ENCODE measurements around the gene POLD2. TPM values are rescaled to one million over a fixed set of nuclear protein-coding genes. Genes with fewer than 3 reads are reported as not detected.
"Not testable (repeated sequence)": the region's sequence is repeated elsewhere in the genome, so short reads cannot be mapped to it uniquely, and the experiment has no call there.

POLD2 gene
- total RNA-seq: 42.0 TPM

DNA sequence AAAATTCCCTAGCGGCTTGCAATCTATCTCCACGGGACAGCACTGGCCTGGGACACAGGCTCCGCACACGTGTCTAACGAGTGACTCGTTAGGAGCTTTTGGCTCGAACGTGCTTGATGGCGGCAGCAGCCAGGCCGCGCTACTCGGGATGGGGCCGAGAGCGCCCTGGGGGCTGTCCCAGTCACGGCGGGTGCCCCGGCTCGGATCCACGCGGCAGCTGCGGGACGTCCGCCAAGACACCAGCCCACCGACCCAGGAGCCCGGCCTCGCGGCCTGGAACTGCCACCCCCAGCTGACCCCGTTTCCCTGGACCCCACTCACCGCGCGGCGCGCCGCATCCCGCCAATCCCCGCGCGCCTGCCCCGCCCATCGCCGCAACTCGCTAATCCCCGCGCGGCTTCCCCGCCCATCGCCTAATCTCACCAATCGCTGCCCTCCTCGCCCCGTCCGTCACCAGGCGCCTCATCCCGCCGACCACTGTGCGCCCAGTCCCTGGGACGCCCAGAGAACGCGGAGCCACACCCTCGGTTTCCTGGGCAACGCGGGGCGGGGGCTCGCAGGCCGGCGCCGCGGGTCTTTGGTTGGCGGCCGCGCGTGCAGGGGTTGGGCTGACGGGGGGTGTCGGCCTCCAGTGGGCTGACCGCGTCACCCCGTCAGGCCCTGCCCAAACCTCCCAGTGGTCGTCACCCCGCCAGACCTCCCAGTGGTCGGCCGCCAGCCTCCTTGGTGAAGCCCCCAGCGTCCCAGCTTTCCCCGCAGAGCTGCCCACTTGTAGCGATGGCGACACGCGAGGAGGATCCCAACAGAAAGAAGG is at the start of gene POLD2:
Gene POLD2, minus strand, starts transcription at position 359 of the 814 bp plus-strand sequence. CDS start 1,495 bp downstream, outside the sequence.
- TF ChIP-seq POLR2A (IDR thresholded peaks at IDR 0.05) (peak in 1 of 2 donors; percentile 54), POLR2AphosphoS5 (IDR thresholded peaks at IDR 0.05; ENCODE audit: insufficient read depth in 1 of 2, low read depth in 1 of 2) (peak in 1 of 2 donors; percentile 86)
- TF ChIP-seq, protein P1, sequence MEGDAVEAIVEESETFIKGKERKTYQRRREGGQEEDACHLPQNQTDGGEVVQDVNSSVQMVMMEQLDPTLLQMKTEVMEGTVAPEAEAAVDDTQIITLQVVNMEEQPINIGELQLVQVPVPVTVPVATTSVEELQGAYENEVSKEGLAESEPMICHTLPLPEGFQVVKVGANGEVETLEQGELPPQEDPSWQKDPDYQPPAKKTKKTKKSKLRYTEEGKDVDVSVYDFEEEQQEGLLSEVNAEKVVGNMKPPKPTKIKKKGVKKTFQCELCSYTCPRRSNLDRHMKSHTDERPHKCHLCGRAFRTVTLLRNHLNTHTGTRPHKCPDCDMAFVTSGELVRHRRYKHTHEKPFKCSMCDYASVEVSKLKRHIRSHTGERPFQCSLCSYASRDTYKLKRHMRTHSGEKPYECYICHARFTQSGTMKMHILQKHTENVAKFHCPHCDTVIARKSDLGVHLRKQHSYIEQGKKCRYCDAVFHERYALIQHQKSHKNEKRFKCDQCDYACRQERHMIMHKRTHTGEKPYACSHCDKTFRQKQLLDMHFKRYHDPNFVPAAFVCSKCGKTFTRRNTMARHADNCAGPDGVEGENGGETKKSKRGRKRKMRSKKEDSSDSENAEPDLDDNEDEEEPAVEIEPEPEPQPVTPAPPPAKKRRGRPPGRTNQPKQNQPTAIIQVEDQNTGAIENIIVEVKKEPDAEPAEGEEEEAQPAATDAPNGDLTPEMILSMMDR (IDR thresholded peaks at IDR 0.05): no peak
- intact Hi-C loops (cut with DNase I): no loop called here
- H3K27me3 ChIP-seq: no peaks in the 10 kb centered on the region
- H3K27ac ChIP-seq: peak within 1 kb of the TSS; percentile 83
- peak within 1 kb of the TSS; percentile 54 to 79 for H3K4me3 ChIP-seq
- no peaks in the 10 kb centered on the region for H3K9me3 ChIP-seq
- DNase-seq (ENCODE audit: extremely low spot score in 2 of 2): peak in 1 of 2 donors; percentile 97
- peaks cover 26% of the 10 kb centered on the region for H3K4me1 ChIP-seq
- peaks cover 0 to 13% of the 10 kb centered on the region in 2 donors for H3K36me3 ChIP-seq

DNA sequence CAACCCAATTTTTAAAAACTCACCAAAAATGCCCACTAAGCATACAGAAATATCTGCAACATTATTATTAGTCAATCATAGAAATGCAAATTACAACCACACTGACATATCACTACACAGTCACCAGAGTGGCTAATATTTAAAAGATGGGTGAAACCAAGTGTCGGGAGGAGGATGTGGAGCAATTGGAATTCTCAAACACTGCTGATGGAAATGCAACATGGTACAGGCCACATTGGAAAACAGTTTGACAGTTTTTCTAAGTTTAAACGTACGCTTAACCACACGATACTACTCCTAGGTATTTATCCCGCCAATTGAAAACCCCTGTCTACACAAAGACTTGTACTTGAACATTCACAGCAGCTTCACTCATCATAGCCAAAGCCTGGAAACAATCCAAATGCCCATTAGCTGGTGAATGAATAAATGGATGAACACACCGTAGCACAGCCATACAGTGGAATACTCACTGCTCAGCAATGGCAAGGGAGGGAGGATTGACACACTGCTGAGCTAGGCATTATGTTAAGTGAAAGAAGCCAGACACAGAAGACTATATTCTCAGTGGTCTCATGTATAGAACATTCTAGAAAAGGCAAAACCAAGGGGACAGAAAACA is 49.6 kb upstream of the POLD2 start:
- intact Hi-C loops (cut with DNase I): no loop called here
- DNase-seq (ENCODE audit: extremely low spot score in 2 of 2): no peak
- Histone ChIP-seq H3K27me3 (no peaks in the 10 kb centered on the region), H3K4me3 (no peak overlapping the region), H3K27ac (no peak overlapping the region), H3K9me3 (no peaks in the 10 kb centered on the region), H3K4me1 (no peaks in the 10 kb centered on the region), H3K36me3 (no peaks in the 10 kb centered on the region)
- TF ChIP-seq, protein P1 (IDR thresholded peaks at IDR 0.05): no peak
- TF ChIP-seq POLR2A (IDR thresholded peaks at IDR 0.05) (no peak), POLR2AphosphoS5 (IDR thresholded peaks at IDR 0.05; ENCODE audit: insufficient read depth in 1 of 2, low read depth in 1 of 2) (no peak)

DNA sequence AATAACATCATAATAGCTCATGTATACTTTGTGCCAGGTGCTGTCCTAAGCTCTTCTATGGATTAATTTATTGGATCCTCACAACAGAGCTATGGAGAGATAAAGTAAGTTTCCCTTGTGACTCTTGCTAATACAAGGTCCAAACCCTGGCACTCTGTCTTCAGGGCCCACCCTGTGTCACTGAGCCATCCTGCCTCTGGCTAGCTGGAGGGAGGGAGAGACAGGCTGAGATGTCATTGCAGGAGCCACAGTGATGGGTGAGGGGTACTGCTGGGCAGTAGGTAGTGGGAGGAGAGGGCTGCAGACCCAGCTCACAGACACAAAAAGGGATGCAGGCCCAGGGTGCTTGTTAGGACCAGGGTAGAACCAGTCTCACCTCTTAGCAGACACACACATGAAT is 49.0 kb upstream of the POLD2 start:
- intact Hi-C loops (cut with DNase I): no loop called here
- Histone ChIP-seq H3K4me1 (no peaks in the 10 kb centered on the region), H3K36me3 (no peaks in the 10 kb centered on the region), H3K9me3 (no peaks in the 10 kb centered on the region), H3K4me3 (no peak overlapping the region), H3K27me3 (no peaks in the 10 kb centered on the region), H3K27ac (no peak overlapping the region)
- TF ChIP-seq, protein P1 (IDR thresholded peaks at IDR 0.05): no peak
- no peak for TF ChIP-seq POLR2AphosphoS5 (IDR thresholded peaks at IDR 0.05; ENCODE audit: insufficient read depth in 1 of 2, low read depth in 1 of 2)
- TF ChIP-seq POLR2A (IDR thresholded peaks at IDR 0.05): no peak
- DNase-seq (ENCODE audit: extremely low spot score in 2 of 2): no peak

DNA sequence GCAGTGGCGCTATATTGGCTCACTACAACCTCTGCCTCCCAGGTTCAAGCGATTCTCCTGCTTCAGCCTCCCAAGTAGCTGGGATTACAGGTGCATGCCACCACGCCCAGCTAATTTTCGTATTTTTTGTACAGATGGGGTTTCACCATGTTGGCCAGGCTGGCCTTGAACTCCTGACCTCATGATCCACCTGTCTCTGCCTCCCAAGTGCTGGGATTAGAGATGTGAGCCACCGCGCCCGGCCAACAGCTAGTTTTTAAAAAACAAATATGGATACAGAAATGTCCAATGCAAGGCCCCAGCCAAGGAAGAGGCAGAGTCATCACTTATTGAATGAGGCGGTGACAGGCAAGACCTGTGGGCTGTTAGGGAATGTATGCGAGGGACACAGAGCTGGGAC is 48.6 kb upstream of the POLD2 start:
- DNase-seq (ENCODE audit: extremely low spot score in 2 of 2); H3K27me3 ChIP-seq; H3K4me1 ChIP-seq; H3K36me3 ChIP-seq; H3K27ac ChIP-seq; intact Hi-C loops (cut with DNase I); H3K9me3 ChIP-seq; H3K4me3 ChIP-seq: not testable (repeated sequence)

DNA sequence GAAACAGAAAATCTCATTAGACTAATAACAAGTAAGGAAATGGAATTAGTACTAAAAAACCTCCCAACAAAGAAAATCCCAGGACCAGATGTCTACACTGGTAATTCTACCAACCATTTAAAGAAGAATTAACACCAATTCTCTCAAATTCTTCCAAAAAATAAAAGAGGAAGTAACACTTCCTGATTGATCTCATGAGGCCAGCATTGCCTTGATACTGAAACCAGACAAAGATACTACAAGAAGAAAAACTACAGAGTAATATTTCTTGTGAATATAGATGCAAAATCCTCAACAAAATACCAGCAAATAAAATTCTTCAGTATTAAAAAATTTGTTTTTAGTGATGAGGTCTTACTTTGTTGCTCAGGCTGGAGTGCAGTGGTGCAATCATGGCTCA is 44.6 kb upstream of the POLD2 start:
- Histone ChIP-seq H3K9me3 (no peaks in the 10 kb centered on the region), H3K4me1 (no peaks in the 10 kb centered on the region), H3K27me3 (no peaks in the 10 kb centered on the region), H3K27ac (no peak overlapping the region), H3K4me3 (no peak overlapping the region), H3K36me3 (no peaks in the 10 kb centered on the region)
- no peak for TF ChIP-seq POLR2A (IDR thresholded peaks at IDR 0.05)
- no peak for TF ChIP-seq POLR2AphosphoS5 (IDR thresholded peaks at IDR 0.05; ENCODE audit: insufficient read depth in 1 of 2, low read depth in 1 of 2)
- TF ChIP-seq, protein P1 (IDR thresholded peaks at IDR 0.05): no peak
- intact Hi-C loops (cut with DNase I): no loop called here
- no peak for DNase-seq (ENCODE audit: extremely low spot score in 2 of 2)
